Measurements from ENCODE around the gene CWF19L1. TPM values are rescaled to one million over a fixed set of nuclear protein-coding genes. Genes with fewer than 3 reads are reported as not detected.

Gene CWF19L1
- total and polyA plus RNA-seq, 2 experiments from 2014 or later = 15.8 to 34.4 TPM

DNA sequence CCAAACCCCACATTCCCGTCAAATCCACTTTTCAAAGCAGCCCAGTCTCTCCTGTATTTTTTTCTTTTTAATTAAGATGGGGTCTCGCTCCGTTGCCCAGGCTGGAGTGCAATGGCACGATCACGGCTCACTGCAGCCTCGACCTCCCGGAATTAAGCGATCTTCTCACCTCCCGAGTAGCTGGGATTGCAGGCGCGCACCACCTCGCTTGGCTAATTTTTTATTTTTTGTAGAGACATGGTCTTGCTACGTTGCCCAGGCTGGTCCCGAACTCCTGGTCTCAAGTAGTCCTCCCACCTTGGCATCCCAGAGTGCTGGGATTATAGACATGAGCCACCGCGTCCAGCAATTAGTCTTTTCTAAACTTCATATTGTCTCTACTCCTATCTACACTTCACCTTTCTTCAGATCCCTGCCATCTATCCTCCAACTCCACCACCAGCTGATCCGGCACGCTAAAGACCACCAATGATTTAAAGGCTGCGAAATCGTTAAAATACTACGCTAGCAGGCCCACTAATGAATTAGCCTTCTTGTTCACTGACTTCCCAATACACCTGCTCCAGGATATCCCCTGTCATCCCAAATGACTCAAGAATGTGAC, 37.5 kb downstream of the CWF19L1 start:
- TF ChIP-seq, protein P1, sequence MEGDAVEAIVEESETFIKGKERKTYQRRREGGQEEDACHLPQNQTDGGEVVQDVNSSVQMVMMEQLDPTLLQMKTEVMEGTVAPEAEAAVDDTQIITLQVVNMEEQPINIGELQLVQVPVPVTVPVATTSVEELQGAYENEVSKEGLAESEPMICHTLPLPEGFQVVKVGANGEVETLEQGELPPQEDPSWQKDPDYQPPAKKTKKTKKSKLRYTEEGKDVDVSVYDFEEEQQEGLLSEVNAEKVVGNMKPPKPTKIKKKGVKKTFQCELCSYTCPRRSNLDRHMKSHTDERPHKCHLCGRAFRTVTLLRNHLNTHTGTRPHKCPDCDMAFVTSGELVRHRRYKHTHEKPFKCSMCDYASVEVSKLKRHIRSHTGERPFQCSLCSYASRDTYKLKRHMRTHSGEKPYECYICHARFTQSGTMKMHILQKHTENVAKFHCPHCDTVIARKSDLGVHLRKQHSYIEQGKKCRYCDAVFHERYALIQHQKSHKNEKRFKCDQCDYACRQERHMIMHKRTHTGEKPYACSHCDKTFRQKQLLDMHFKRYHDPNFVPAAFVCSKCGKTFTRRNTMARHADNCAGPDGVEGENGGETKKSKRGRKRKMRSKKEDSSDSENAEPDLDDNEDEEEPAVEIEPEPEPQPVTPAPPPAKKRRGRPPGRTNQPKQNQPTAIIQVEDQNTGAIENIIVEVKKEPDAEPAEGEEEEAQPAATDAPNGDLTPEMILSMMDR (conservative IDR thresholded peaks at IDR 0.05; ENCODE audit: low read depth in 2 of 2) = no peak
- TF ChIP-seq, protein P2, sequence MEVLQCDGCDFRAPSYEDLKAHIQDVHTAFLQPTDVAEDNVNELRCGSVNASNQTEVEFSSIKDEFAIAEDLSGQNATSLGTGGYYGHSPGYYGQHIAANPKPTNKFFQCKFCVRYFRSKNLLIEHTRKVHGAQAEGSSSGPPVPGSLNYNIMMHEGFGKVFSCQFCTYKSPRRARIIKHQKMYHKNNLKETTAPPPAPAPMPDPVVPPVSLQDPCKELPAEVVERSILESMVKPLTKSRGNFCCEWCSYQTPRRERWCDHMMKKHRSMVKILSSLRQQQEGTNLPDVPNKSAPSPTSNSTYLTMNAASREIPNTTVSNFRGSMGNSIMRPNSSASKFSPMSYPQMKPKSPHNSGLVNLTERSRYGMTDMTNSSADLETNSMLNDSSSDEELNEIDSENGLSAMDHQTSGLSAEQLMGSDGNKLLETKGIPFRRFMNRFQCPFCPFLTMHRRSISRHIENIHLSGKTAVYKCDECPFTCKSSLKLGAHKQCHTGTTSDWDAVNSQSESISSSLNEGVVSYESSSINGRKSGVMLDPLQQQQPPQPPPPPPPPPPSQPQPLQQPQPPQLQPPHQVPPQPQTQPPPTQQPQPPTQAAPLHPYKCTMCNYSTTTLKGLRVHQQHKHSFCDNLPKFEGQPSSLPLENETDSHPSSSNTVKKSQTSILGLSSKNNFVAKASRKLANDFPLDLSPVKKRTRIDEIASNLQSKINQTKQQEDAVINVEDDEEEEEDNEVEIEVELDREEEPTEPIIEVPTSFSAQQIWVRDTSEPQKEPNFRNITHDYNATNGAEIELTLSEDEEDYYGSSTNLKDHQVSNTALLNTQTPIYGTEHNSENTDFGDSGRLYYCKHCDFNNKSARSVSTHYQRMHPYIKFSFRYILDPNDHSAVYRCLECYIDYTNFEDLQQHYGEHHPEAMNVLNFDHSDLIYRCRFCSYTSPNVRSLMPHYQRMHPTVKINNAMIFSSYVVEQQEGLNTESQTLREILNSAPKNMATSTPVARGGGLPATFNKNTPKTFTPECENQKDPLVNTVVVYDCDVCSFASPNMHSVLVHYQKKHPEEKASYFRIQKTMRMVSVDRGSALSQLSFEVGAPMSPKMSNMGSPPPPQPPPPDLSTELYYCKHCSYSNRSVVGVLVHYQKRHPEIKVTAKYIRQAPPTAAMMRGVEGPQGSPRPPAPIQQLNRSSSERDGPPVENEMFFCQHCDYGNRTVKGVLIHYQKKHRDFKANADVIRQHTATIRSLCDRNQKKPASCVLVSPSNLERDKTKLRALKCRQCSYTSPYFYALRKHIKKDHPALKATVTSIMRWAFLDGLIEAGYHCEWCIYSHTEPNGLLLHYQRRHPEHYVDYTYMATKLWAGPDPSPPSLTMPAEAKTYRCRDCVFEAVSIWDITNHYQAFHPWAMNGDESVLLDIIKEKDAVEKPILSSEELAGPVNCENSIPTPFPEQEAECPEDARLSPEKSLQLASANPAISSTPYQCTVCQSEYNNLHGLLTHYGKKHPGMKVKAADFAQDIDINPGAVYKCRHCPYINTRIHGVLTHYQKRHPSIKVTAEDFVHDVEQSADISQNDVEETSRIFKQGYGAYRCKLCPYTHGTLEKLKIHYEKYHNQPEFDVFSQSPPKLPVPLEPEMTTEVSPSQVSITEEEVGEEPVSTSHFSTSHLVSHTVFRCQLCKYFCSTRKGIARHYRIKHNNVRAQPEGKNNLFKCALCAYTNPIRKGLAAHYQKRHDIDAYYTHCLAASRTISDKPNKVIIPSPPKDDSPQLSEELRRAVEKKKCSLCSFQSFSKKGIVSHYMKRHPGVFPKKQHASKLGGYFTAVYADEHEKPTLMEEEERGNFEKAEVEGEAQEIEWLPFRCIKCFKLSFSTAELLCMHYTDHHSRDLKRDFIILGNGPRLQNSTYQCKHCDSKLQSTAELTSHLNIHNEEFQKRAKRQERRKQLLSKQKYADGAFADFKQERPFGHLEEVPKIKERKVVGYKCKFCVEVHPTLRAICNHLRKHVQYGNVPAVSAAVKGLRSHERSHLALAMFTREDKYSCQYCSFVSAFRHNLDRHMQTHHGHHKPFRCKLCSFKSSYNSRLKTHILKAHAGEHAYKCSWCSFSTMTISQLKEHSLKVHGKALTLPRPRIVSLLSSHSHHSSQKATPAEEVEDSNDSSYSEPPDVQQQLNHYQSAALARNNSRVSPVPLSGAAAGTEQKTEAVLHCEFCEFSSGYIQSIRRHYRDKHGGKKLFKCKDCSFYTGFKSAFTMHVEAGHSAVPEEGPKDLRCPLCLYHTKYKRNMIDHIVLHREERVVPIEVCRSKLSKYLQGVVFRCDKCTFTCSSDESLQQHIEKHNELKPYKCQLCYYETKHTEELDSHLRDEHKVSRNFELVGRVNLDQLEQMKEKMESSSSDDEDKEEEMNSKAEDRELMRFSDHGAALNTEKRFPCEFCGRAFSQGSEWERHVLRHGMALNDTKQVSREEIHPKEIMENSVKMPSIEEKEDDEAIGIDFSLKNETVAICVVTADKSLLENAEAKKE (CRISPR knock-in tag; IDR thresholded peaks at IDR 0.05) = no peak
- no peak for TF ChIP-seq CREB1 (CRISPR knock-in tag; IDR thresholded peaks at IDR 0.05; ENCODE audit: low read depth)
- no peak for TF ChIP-seq STAT1 (IDR thresholded peaks at IDR 0.05; ENCODE audit: unreplicated experiment)
- no peak for TF ChIP-seq EZH2phosphoT487 (IDR thresholded peaks at IDR 0.05; ENCODE audit: unreplicated experiment)
- no peak for TF ChIP-seq JUNB (IDR thresholded peaks at IDR 0.05; ENCODE audit: unreplicated experiment)
- no peak for TF ChIP-seq ZNF331 (CRISPR knock-in tag; IDR thresholded peaks at IDR 0.05; ENCODE audit: low read depth)
- TF ChIP-seq, protein P3, sequence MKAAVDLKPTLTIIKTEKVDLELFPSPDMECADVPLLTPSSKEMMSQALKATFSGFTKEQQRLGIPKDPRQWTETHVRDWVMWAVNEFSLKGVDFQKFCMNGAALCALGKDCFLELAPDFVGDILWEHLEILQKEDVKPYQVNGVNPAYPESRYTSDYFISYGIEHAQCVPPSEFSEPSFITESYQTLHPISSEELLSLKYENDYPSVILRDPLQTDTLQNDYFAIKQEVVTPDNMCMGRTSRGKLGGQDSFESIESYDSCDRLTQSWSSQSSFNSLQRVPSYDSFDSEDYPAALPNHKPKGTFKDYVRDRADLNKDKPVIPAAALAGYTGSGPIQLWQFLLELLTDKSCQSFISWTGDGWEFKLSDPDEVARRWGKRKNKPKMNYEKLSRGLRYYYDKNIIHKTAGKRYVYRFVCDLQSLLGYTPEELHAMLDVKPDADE (IDR thresholded peaks at IDR 0.05) = no peak
- TF ChIP-seq ZNF114 (CRISPR knock-in tag; IDR thresholded peaks at IDR 0.05) = no peak
- TF ChIP-seq POLR2AphosphoS5 (IDR thresholded peaks at IDR 0.05; ENCODE audit: low read depth) = no peak
- TF ChIP-seq, protein P4, sequence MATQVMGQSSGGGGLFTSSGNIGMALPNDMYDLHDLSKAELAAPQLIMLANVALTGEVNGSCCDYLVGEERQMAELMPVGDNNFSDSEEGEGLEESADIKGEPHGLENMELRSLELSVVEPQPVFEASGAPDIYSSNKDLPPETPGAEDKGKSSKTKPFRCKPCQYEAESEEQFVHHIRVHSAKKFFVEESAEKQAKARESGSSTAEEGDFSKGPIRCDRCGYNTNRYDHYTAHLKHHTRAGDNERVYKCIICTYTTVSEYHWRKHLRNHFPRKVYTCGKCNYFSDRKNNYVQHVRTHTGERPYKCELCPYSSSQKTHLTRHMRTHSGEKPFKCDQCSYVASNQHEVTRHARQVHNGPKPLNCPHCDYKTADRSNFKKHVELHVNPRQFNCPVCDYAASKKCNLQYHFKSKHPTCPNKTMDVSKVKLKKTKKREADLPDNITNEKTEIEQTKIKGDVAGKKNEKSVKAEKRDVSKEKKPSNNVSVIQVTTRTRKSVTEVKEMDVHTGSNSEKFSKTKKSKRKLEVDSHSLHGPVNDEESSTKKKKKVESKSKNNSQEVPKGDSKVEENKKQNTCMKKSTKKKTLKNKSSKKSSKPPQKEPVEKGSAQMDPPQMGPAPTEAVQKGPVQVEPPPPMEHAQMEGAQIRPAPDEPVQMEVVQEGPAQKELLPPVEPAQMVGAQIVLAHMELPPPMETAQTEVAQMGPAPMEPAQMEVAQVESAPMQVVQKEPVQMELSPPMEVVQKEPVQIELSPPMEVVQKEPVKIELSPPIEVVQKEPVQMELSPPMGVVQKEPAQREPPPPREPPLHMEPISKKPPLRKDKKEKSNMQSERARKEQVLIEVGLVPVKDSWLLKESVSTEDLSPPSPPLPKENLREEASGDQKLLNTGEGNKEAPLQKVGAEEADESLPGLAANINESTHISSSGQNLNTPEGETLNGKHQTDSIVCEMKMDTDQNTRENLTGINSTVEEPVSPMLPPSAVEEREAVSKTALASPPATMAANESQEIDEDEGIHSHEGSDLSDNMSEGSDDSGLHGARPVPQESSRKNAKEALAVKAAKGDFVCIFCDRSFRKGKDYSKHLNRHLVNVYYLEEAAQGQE (IDR thresholded peaks at IDR 0.05; ENCODE audit: unreplicated experiment) = no peak
- no peak for TF ChIP-seq NANOG (IDR thresholded peaks at IDR 0.05; ENCODE audit: borderline replicate concordance)
- peaks cover 7% of the 10 kb centered on the region; the same call in 1 of the 2 replicates for H3F3A ChIP-seq (replicated peaks; ENCODE audit: low read depth)
- peak overlapping the region; percentile 95 for H3K4me2 ChIP-seq
- H3K4me3 ChIP-seq = peak overlapping the region; percentile 98
- DNase-seq (ENCODE audit: low spot score) (no peak), ATAC-seq (no peak)
- H3K79me2 ChIP-seq (replicated peaks; ENCODE audit: insufficient read depth) = peaks cover 37% of the 10 kb centered on the region
- H2AFZ ChIP-seq = peak overlapping the region; percentile 86
- peaks cover 9% of the 10 kb centered on the region; the same call in 1 of the 2 replicates for H3K36me3 ChIP-seq (ENCODE audit: insufficient read depth)
- peaks cover 17% of the 10 kb centered on the region for H4K20me1 ChIP-seq (replicated peaks; ENCODE audit: insufficient read depth)
- Mint-ChIP-seq H3K27me3 (ENCODE audit: insufficient read depth, low read depth, poor library complexity) (peaks cover 2% of the 10 kb centered on the region), H3K36me3 (ENCODE audit: low read depth) (peaks cover 15% of the 10 kb centered on the region), H3K4me1 (peaks cover 3% of the 10 kb centered on the region; the same call in 2 of the 3 replicates), H3K9me3 (no peaks in the 10 kb centered on the region), H3K27ac (peak overlapping the region; percentile 95), H3K4me3 (peak overlapping the region; percentile 92)
- H3K9me2 ChIP-seq (ENCODE audit: insufficient read depth) = no peaks in the 10 kb centered on the region
- H3K4me1 ChIP-seq (ENCODE audit: insufficient read depth) = no peaks in the 10 kb centered on the region
- H3K27ac ChIP-seq (ENCODE audit: low read depth) = peak overlapping the region; percentile 60; the same call in 1 of the 2 replicates
- H3K27me3 ChIP-seq (ENCODE audit: insufficient read depth) = no peaks in the 10 kb centered on the region
